ENCODE data around the gene UNC45B. TPM values are rescaled to one million over a fixed set of nuclear protein-coding genes. Genes with fewer than 3 reads are reported as not detected.

Gene UNC45B
- total and polyA plus RNA-seq, 2 of the 8 experiments (the other 6 are each of a cell fraction or from before 2014, with no cell fraction given): 0.06 to 0.15 TPM

GRCh38 chr17:35169835-35170363 lies 22.3 kb downstream of the UNC45B start:
- no peaks in the 10 kb centered on the region for H3K27me3 ChIP-seq (replicated peaks in 1 of 4; ENCODE audit: control insufficient read depth in 3 of 4, extremely low read depth in 1 of 4, insufficient read depth in 3 of 4, low read length in 3 of 4)
- H2BK15ac ChIP-seq (ENCODE audit: low read length): no peak overlapping the region
- H3K79me2 ChIP-seq (ENCODE audit: control insufficient read depth in 1 of 2, insufficient read depth in 2 of 2, low read length in 2 of 2): no peaks in the 10 kb centered on the region
- no peak overlapping the region for H2BK120ac ChIP-seq (replicated peaks; ENCODE audit: low read depth, low read length)
- no peaks in the 10 kb centered on the region for H3K79me1 ChIP-seq (ENCODE audit: low read depth, low read length)
- H3K56ac ChIP-seq (replicated peaks; ENCODE audit: insufficient read length, low read depth, low read length): no peak overlapping the region
- WGBS, 2 experiments (ENCODE audit: extremely low coverage in 1 of 2, insufficient coverage in 1 of 2, insufficient read length in 1 of 2, insufficient replicate concordance in 2 of 2, low coverage in 1 of 2, low lambda C conversion rate in 2 of 2, missing lambda C conversion rate in 1 of 2): 89% methylated on average over 17 of the region's 17 CpGs; no CpG with 5 or more reads in 1 of the 2 experiments
- H3K23me2 ChIP-seq (ENCODE audit: low read depth, low read length): no peaks in the 10 kb centered on the region; the same call in 1 of the 2 replicates
- no peak overlapping the region for H3K4me3 ChIP-seq (ENCODE audit: extremely low read depth in 1 of 4, insufficient read depth in 2 of 4, low read depth in 3 of 4, low read length in 4 of 4)
- ChIA-PET CTCF (ENCODE audit: partially characterized antibody) (interaction anchor here (1.2 to 1.7 kb wide), 7 partner anchors 10 to 373 kb away, joined by 3 to 10 read pairs (median 3); no protein-coding TSS in a partner anchor), POLR2A (ENCODE audit: partially characterized antibody) (interaction anchor here (1.3 kb wide), 1 partner anchor 28 kb away, joined by 5 read pairs; no protein-coding TSS in a partner anchor)
- no peaks in the 10 kb centered on the region for H3K36me3 ChIP-seq (ENCODE audit: control insufficient read depth in 2 of 4, insufficient read depth in 4 of 4, low read length in 3 of 4)
- H3K4me1 ChIP-seq (replicated peaks in 1 of 4; ENCODE audit: control insufficient read depth in 3 of 4, insufficient read depth in 4 of 4, low read length in 3 of 4): no peaks in the 10 kb centered on the region; a peak in 1 of 7 replicates
- H3K9me3 ChIP-seq (ENCODE audit: insufficient read depth in 2 of 2, low read depth in 1 of 2, low read length in 1 of 2): no peaks in the 10 kb centered on the region
- H3K14ac ChIP-seq (ENCODE audit: insufficient read length): no peak overlapping the region
- no peak for DNase-seq (ENCODE audit: low read depth in 1 of 2, low spot score in 2 of 2)
- H3K4me2 ChIP-seq (ENCODE audit: insufficient read depth in 1 of 2, low read depth in 2 of 2, low read length in 2 of 2): no peak overlapping the region
- no peak overlapping the region; the same call in 1 of the 2 replicates for H4K8ac ChIP-seq (ENCODE audit: extremely low read depth, insufficient read depth, low read length)
- no peak overlapping the region for H2AK5ac ChIP-seq (ENCODE audit: low read depth, low read length)
- H3K27ac ChIP-seq (ENCODE audit: low read depth, low read length): no peak overlapping the region
- H3K18ac ChIP-seq (ENCODE audit: extremely low read depth, low read length): no peak overlapping the region
- H2BK5ac ChIP-seq (ENCODE audit: low read depth, low read length): no peak overlapping the region
- H2AFZ ChIP-seq (ENCODE audit: low read length): peak overlapping the region; percentile 45; the same call in 1 of the 2 replicates
- H3K4ac ChIP-seq (replicated peaks; ENCODE audit: insufficient read length, low read depth, low read length): no peak overlapping the region
- H4K91ac ChIP-seq (replicated peaks; ENCODE audit: insufficient read length, low read length): no peak overlapping the region
- no peak overlapping the region for H3K9ac ChIP-seq (replicated peaks in 1 of 4; ENCODE audit: extremely low read depth in 1 of 4, low read depth in 3 of 4, low read length in 3 of 4)
- no peak for FAIRE-seq
- no peak overlapping the region for H2BK12ac ChIP-seq (ENCODE audit: low read depth, low read length)
- H4K5ac ChIP-seq (ENCODE audit: insufficient read length, low read depth, low read length): no peak overlapping the region
- no peak overlapping the region for H3K23ac ChIP-seq (ENCODE audit: insufficient read length)
- no peak overlapping the region for H2BK20ac ChIP-seq (ENCODE audit: low read length)
- no peaks in the 10 kb centered on the region for H4K20me1 ChIP-seq (replicated peaks in 1 of 2; ENCODE audit: control insufficient read depth in 1 of 2, insufficient read depth in 2 of 2, low read length in 2 of 2)
- TF ChIP-seq TEAD4 (IDR thresholded peaks at IDR 0.05; ENCODE audit: low read depth, low read length) (no peak), BCL11A (IDR thresholded peaks at IDR 0.05; ENCODE audit: low read depth in 2 of 2, low read length in 2 of 2) (no peak), POLR2A (IDR thresholded peaks at IDR 0.05; ENCODE audit: control extremely low read depth in 1 of 2, low read depth in 2 of 2, low read length in 2 of 2) (no peak), MAX (IDR thresholded peaks at IDR 0.05) (no peak), CEBPB (IDR thresholded peaks at IDR 0.05; ENCODE audit: low read depth, low read length) (no peak), NANOG (IDR thresholded peaks at IDR 0.05; ENCODE audit: insufficient read depth, low read depth, low read length, poor library complexity, severe bottlenecking) (no peak), CHD2 (IDR thresholded peaks at IDR 0.05; ENCODE audit: low read length) (no peak), USF2 (IDR thresholded peaks at IDR 0.05; ENCODE audit: low read length) (no peak), YY1 (IDR thresholded peaks at IDR 0.05; ENCODE audit: low read depth, low read length) (no peak), MAFK (IDR thresholded peaks at IDR 0.05; ENCODE audit: low read depth, low read length) (no peak), NRF1 (IDR thresholded peaks at IDR 0.05; ENCODE audit: low read depth, low read length) (no peak), TCF12 (IDR thresholded peaks at IDR 0.05; ENCODE audit: low read depth, low read length) (no peak), SIN3A (conservative IDR thresholded peaks at IDR 0.05 in 1 of 2, IDR thresholded peaks at IDR 0.05 in 1 of 2; ENCODE audit: low read depth in 1 of 2, low read length in 2 of 2) (no peak)
